Activated CD8-positive, alpha-beta memory T cell treated with anti-CD3 and anti-CD28 coated beads, Interleukin-2, amount 50 U/mL, for 4 hours (primary cell): ENCODE measurements around the gene SMIM38.
"Not testable (repeated sequence)": the region's sequence is repeated elsewhere in the genome, so short reads cannot be mapped to it uniquely, and the experiment has no call there.

Source experiments
- DNase-seq: peaks from one replicate; pipeline ENCODE4 v3.0.0-alpha.2; 2020

The SMIM38 gene

GRCh38 chr11:69141742-69142141 is 14.0 kb upstream of the SMIM38 start:
- no peak for DNase-seq

GRCh38 chr11:69142895-69143294 is 12.8 kb upstream of the SMIM38 start:
- no peak for DNase-seq

GRCh38 chr11:69144316-69145049 is 11.3 kb upstream of the SMIM38 start:
- DNase-seq: no peak

GRCh38 chr11:69145050-69145380 is 10.7 kb upstream of the SMIM38 start:
- no peak for DNase-seq

- DNase-seq: no peak
Observed at GRCh38 chr11:69148377-69148762, 7.4 kb upstream of the SMIM38 start.

GRCh38 chr11:69148806-69149205 is 6.9 kb upstream of the SMIM38 start:
- DNase-seq: no peak

- DNase-seq: not testable (repeated sequence)
Observed at GRCh38 chr11:69149338-69150045, 6.2 kb upstream of the SMIM38 start.

- no peak for DNase-seq
Observed at GRCh38 chr11:69150175-69150574, 5.6 kb upstream of the SMIM38 start.

- no peak for DNase-seq
Observed at GRCh38 chr11:69151836-69152235, 3.9 kb upstream of the SMIM38 start.

GRCh38 chr11:69152733-69153421 is 2.9 kb upstream of the SMIM38 start:
- no peak for DNase-seq

GRCh38 chr11:69153661-69154060 is 2.1 kb upstream of the SMIM38 start:
- no peak for DNase-seq

GRCh38 chr11:69154211-69154913 is 1.4 kb upstream of the SMIM38 start:
- DNase-seq: no peak

GRCh38 chr11:69154938-69155301 is 815 bp upstream of the SMIM38 start:
- no peak for DNase-seq

GRCh38 chr11:69156235-69156639 is 502 bp downstream of the SMIM38 start:
- no peak for DNase-seq

GRCh38 chr11:69156673-69157155 is 979 bp downstream of the SMIM38 start:
- no peak for DNase-seq

- DNase-seq: no peak
Observed at GRCh38 chr11:69157156-69157821, 1.6 kb downstream of the SMIM38 start.

- no peak for DNase-seq
Observed at GRCh38 chr11:69157822-69158231, 2.1 kb downstream of the SMIM38 start.

GRCh38 chr11:69158301-69159149 is 2.8 kb downstream of the SMIM38 start:
- no peak for DNase-seq

GRCh38 chr11:69159150-69159852 is 3.6 kb downstream of the SMIM38 start:
- DNase-seq: no peak

GRCh38 chr11:69160296-69161116 is 4.8 kb downstream of the SMIM38 start:
- no peak for DNase-seq
